Islet precursor cell (in vitro differentiated cells): ENCODE data around the gene PI3.

Experiments
- DNase-seq: peaks from one replicate; pipeline ENCODE4 v3.0.0-alpha.2; 2018

PI3 gene

DNA sequence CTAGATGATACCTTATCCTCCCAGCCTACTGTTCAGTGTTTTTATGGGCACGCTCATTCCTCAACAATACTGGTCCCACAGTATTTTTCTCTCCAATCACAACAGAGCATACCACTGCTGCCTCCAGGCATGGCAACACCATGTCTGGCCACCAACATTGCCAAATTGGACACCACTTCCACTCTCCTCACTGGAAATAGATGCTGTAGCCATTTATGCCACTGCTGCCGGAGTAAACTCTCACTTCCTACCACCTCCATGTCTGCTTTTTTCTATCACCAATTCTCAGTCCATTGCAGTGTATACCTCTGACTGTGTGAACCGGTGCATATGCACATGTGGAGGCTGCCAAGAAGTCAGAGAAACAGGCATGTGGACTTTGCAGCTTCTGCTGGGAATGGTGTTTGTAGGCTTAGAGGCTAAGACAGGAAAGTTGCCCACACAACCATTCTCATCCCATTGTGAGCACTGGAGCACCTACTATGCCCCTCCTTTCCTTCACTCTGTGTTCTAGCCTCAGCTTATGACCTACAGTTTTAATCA lies 14.4 kb downstream of the PI3 start:
- no peak for DNase-seq

DNA sequence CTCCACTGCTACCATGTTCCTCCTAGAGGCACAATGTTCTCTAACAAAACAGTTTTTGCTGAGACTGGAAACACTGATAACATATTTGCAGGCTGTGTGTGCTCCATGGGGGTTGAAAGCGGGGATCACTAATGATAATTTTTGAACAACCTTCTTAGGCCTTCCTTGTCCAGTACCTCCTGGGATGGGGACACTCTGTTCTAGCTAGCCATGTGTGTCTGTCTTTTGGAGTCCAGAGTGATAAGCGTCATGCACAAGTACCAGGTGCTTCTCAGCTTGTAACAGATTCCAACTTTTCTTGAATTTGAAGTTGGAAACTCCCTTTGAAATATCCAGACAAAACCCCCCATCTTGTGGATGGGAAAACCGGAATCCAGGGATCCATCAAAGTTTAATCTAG lies 15.2 kb downstream of the PI3 start:
- no peak for DNase-seq

DNA sequence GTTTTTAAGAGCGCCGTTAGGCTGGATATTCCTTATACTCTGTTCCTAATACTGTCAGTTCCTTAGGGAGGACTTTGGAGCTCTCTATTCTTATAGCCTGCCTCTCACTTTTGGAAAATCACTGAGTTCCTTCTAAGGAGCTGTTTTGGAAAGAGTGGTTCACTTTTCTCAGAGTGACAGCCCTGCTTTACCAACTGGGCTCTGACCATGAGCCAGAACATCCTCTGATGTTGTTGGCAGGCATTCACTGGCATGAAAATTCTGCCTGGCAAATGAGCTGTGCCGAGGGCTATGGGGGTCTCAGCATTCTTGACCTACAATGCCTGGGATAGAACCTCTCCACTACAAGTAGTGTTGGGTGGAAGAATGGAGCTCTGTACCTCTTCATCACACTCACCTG lies 17.2 kb downstream of the PI3 start:
- no peak for DNase-seq

DNA sequence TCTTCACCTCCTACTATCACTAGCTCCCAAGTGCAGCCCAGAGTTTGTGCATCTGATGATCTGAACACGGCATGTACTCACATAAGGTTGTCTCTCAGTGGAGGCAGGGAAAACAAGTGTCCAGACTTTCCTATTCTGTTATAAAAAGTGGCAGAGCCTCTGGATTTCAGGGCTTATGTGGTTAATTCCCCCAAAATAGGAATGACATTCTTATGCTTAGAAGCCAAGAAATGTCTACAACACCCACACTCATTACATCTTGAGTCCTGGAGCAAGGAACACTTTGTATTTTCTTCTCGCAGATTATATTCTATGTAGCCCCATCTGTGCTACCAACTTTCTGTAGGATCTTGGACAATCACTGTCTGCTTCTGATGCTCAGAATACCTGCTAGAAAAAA lies 18.6 kb downstream of the PI3 start:
- no peak for DNase-seq

DNA sequence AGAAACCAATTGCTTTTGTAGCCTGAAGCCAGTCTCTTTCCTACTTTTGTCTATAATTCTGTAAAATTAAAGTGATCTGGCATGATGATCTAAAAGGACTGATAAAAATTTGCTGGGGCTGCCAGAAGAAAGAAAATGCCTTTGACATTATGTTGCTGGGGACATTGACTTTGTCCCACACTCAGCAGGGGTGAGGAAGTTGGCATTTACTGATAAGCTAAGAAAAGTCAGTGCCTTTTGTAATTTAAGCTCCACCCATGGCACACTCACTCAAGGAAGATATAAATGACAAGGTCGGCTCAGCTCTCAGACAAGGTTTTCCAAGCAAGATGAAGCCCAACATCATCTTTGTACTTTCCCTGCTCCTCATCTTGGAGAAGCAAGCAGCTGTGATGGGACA lies 32.0 kb downstream of the PI3 start, which contains the start of gene SEMG1:
Gene SEMG1, plus strand, starts transcription at position 309 of the 400 bp plus-strand sequence. Its CDS starts 21 bp downstream, at position 330.
- no peak for DNase-seq

DNA sequence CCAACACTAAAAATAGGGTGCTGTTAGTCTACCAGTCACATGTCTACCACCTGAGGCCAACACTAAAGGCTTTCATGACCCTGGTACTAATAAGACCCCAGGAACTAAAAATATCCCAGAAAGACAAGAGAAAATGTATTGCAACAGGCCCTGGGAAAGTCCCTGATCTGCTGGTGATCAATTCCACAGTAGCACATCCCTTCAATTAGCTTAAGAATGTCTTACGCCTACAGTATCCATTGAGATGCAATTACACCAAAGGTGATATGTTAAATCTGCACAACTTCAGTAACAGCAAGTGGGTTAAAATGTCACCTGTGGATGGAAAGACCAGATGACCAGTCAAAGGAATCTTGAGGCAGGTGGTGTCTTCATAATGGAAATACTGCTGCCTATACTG lies 35.2 kb downstream of the PI3 start:
- no peak for DNase-seq

DNA sequence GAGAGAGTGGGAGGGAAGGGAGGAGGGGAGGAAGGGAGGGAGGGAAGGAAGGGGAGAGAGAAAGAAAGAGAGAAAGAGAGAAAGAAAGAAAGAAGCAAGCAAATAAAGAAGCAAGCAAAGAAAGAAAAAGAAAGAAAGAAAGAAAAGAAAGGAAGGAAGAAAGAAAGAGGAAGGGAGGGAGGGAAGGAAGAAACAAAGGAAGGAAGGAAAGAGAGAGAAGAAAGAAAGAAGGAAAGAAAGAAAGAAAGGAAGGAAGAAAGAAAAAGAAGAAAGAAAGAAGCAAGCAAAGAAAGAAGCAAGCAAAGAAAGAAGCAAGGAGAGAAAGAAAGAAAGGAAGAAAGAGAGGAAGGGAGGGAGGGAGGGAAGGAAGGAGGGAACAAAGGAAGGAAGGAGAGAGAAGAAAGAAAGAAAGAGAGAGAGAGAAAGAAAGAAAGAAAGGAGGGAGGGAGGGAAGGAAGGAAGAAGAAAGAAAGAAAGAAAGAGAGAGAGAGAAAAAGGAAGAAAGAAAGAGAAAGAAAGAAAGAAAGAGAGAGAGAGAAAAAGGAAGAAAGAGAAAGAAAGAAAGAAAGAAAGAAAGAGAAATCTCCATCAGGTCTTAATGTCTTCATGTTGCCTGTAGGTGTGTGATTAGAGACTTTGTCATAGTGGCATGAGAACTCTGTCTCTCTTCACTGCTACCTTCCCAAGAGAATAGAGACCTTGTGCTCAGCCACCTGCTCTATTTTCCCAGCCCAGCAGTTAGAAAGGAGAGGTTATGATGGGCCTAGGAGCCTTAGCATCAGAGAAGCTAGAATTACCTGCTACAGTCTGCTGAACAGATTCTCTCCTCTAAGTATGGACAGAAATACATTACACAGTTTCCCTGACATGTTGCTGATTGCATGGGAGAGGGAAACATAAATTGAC lies 37.1 kb downstream of the PI3 start:
- DNase-seq = no peak

DNA sequence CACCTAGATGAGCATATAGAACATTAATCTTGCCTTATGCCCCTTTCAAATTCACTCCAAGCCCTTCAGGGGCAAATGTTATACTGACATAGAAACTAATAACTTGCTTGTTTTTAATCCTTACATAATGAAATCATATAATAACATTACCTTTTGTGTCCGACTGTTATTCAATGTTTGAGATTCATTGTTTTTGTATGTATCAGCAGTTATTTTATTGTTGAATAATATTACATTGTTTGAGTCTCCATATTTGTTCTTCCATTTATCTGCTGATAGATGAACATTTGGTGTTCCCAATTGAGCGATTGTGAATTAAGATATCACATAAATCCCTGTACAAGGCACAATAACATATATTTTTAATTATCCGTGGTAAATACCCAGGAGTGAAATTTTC lies 38.1 kb downstream of the PI3 start:
- no peak for DNase-seq

DNA sequence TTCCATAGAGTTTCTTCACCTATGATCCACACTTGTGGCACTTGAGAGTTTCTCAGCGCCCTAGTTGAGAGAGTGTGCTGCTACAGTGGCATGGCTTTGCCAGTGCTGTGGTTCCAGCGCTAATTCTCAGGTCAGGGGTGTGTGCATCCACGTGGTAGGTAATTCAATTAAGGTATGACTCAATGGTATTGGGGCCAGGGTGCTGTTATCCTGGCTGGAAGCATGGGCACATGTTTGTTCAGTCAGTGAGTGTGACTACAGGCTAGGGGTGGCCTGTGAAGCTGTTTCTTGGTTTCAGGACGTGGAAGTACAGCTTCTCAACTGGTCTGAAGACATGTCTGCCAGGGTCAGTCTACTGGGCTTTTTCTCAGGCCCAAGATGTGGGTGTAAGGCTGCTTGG lies 43.4 kb downstream of the PI3 start:
- DNase-seq = no peak

DNA sequence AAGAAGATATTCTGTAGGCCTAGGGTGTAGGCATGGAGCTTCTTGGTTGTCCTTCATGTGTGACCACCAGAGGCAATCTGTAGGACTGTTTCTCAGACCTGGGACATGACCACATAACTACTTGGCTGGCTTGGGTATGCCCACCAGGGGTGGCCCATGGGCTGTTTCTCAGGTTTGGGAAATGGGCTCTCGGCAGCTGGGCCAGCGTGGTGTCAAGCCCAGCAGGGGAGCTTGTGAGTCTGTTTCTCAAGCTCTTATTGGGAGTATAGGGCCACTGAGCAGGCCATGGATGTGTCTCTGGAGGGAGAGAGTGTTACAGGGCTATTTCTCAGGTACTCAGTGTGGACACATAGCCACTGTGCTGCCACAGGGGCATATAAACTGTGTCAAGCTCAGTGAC lies 43.9 kb downstream of the PI3 start:
- no peak for DNase-seq

DNA sequence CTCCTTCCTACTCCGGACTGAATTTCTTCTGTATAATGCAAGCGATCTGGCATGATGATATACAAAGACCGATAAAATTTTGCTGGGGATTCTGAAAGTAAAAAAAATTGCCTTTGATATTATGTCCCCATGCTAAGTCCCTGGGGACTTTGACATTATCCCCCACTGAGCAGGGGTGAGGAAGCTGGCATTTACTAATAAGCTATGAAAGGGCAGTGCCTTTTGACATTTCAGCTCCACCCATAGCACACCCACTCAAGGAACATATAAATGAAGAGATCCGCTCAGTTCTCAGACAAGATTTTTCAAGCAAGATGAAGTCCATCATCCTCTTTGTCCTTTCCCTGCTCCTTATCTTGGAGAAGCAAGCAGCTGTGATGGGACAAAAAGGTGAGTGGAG lies 46.4 kb downstream of the PI3 start, which contains the start of gene SEMG2:
Gene SEMG2, plus strand, starts transcription at position 298 of the 400 bp plus-strand sequence. Its CDS starts 17 bp downstream, at position 315.
- DNase-seq = no peak

DNA sequence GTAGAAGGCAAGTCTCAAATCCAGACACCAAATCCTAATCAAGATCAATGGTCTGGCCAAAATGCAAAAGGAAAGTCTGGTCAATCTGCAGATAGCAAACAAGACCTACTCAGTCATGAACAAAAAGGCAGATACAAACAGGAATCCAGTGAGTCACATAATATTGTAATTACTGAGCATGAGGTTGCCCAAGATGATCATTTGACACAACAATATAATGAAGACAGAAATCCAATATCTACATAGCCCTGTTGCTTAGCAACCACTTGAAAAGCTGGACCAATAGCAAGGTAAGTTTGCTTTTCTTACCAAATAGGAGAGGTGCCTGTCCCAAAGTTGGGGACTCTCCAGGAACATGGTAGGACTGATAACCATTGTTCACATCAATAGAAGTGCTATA lies 48.4 kb downstream of the PI3 start:
- no peak for DNase-seq
